ENCODE data around the gene PFKM. TPM values are rescaled to one million over a fixed set of nuclear protein-coding genes. Genes with fewer than 3 reads are reported as not detected.
A peak's percentile ranks its signal among the peaks of the same experiment; 100 is the strongest.

The PFKM gene
- total RNA-seq, 2 donors from 2014 or later: 50.1 to 62.2 TPM

- peak overlapping the region; percentile 80 for H3K4me3 ChIP-seq
- H3K27me3 ChIP-seq (replicated peaks; ENCODE audit: insufficient read depth): no peaks in the 10 kb centered on the region
- peaks cover 18 to 20% of the 10 kb centered on the region in 2 donors for H3K4me1 ChIP-seq (ENCODE audit: control insufficient read depth in 1 of 2, low read depth in 2 of 2)
- H3K9me3 ChIP-seq: no peaks in the 10 kb centered on the region
- H3K36me3 ChIP-seq: no peaks in the 10 kb centered on the region
- TF ChIP-seq CTCF (IDR thresholded peaks at IDR 0.05): no peak
- ATAC-seq (ENCODE audit: insufficient number of reproducible peaks, low FRiP score, low read depth) (no peak), DNase-seq (ENCODE audit: low spot score) (no peak)
- no peak overlapping the region for H3K27ac ChIP-seq
These were observed 14.6 kb upstream of the PFKM start for GRCh38 chr12:48104531-48104930.

GRCh38 chr12:48105321-48105866 is 13.8 kb upstream of the PFKM start:
- peak; percentile 48 for ATAC-seq (ENCODE audit: insufficient number of reproducible peaks, low FRiP score, low read depth)
- Histone ChIP-seq H3K4me3 (peak overlapping the region; percentile 80), H3K27ac (peak overlapping the region; percentile 84 to 86), H3K27me3 (replicated peaks; ENCODE audit: insufficient read depth) (no peaks in the 10 kb centered on the region), H3K9me3 (no peaks in the 10 kb centered on the region), H3K36me3 (no peaks in the 10 kb centered on the region), H3K4me1 (ENCODE audit: control insufficient read depth in 1 of 2, low read depth in 2 of 2) (peaks cover 18 to 20% of the 10 kb centered on the region in 2 donors)
- no peak for DNase-seq (ENCODE audit: low spot score)
- no peak for TF ChIP-seq CTCF (IDR thresholded peaks at IDR 0.05)

- no peaks in the 10 kb centered on the region for H3K36me3 ChIP-seq
- DNase-seq (ENCODE audit: low spot score): peak; percentile 53
- ATAC-seq (ENCODE audit: insufficient number of reproducible peaks, low FRiP score, low read depth): peak; percentile 80
- no peak for TF ChIP-seq CTCF (IDR thresholded peaks at IDR 0.05)
- H3K4me3 ChIP-seq: peak within 1 kb of the TSS; percentile 80
- peak within 1 kb of the TSS; percentile 84 to 86 for H3K27ac ChIP-seq
- no peaks in the 10 kb centered on the region for H3K27me3 ChIP-seq (replicated peaks; ENCODE audit: insufficient read depth)
- H3K4me1 ChIP-seq (ENCODE audit: control insufficient read depth in 1 of 2, low read depth in 2 of 2): peaks cover 18 to 20% of the 10 kb centered on the region in 2 donors
- H3K9me3 ChIP-seq: no peaks in the 10 kb centered on the region
These were observed 13.1 kb upstream of the PFKM start, which contains the start of gene SENP1 for GRCh38 chr12:48105867-48106680. Gene SENP1 (minus strand): TSS chr12:48106079. CDS start chr12:48101472, 4,607 bp downstream.

- TF ChIP-seq CTCF (IDR thresholded peaks at IDR 0.05): no peak
- H3K27ac ChIP-seq: peak overlapping the region; percentile 84 to 86
- H3K36me3 ChIP-seq: no peaks in the 10 kb centered on the region
- peaks cover 18 to 20% of the 10 kb centered on the region in 2 donors for H3K4me1 ChIP-seq (ENCODE audit: control insufficient read depth in 1 of 2, low read depth in 2 of 2)
- no peaks in the 10 kb centered on the region for H3K27me3 ChIP-seq (replicated peaks; ENCODE audit: insufficient read depth)
- H3K9me3 ChIP-seq: no peaks in the 10 kb centered on the region
- ATAC-seq (ENCODE audit: insufficient number of reproducible peaks, low FRiP score, low read depth) (no peak), DNase-seq (ENCODE audit: low spot score) (no peak)
- H3K4me3 ChIP-seq: peak overlapping the region; percentile 80
These were observed 12.2 kb upstream of the PFKM start for GRCh38 chr12:48106681-48107613.
